Parathyroid adenoma (tissue), 2 donors: ENCODE measurements around the gene RNF144A.

Experiments used
- H2AFZ ChIP-seq: fragments of 300-600 bp; sonication (generic); one replicate; pipeline ENCODE4 v1.7.0; 2017; ENCODE audit warnings: antibody characterized with exemption, mild to moderate bottlenecking
- H3K27ac ChIP-seq: fragments of 300-600 bp; sonication (generic); one replicate; pipeline ENCODE4 v1.7.0; 2017
- H3K27me3 ChIP-seq: fragments of 300-600 bp; sonication (generic); one replicate; pipeline ENCODE4 v1.7.0; 2017; ENCODE audit warnings: low read length; ENCODE audit not compliant: control insufficient read depth, insufficient read depth
- H3K36me3 ChIP-seq: fragments of 300-600 bp; sonication (generic); one replicate; pipeline ENCODE4 v1.7.0; 2017; ENCODE audit warnings: low read length; ENCODE audit not compliant: control insufficient read depth, insufficient read depth
- H3K4me1 ChIP-seq: fragments of 300-600 bp; sonication (generic); one replicate; pipeline ENCODE4 v1.7.0; 2017; ENCODE audit warnings: control low read depth
- H3K4me2 ChIP-seq: fragments of 300-600 bp; sonication (generic); one replicate; pipeline ENCODE4 v1.7.0; 2017; ENCODE audit warnings: low read length
- H3K4me3 ChIP-seq: fragments of 300-600 bp; sonication (generic); one replicate; pipeline ENCODE4 v1.7.0; 2017; ENCODE audit warnings: low read depth, low read length
- H3K79me2 ChIP-seq: fragments of 300-600 bp; sonication (generic); one replicate; pipeline ENCODE4 v1.7.0; 2017; ENCODE audit warnings: control low read depth
- H3K9ac ChIP-seq: fragments of 300-600 bp; sonication (generic); one replicate; pipeline ENCODE4 v1.7.0; 2017; ENCODE audit warnings: mild to moderate bottlenecking
- H3K9me3 ChIP-seq: fragments of 300-600 bp; sonication (generic); one replicate; pipeline ENCODE4 v1.7.0; 2017; ENCODE audit warnings: low read length; ENCODE audit not compliant: control insufficient read depth
- CTCF ChIP-seq: fragments of 300-600 bp; sonication (generic); IDR thresholded peaks from one replicate; pipeline ENCODE4 v1.7.0; 2017; ENCODE audit warnings: antibody characterized with exemption, mild to moderate bottlenecking
- donor health status: primary hyperparathyroidism.

Gene RNF144A

GRCh38 chr2:6911721-6912120 lies 5.5 kb upstream of the RNF144A start:
- no peak for TF ChIP-seq CTCF
- Histone ChIP-seq H3K36me3 (no peaks in the 10 kb centered on the region), H3K4me2 (no peak overlapping the region), H2AFZ (no peak overlapping the region), H3K9me3 (no peaks in the 10 kb centered on the region), H3K27ac (no peak overlapping the region), H3K4me1 (peaks cover 4% of the 10 kb centered on the region), H3K4me3 (no peak overlapping the region), H3K9ac (no peak overlapping the region), H3K79me2 (peaks cover under 1% of the 10 kb centered on the region), H3K27me3 (no peaks in the 10 kb centered on the region)

- Histone ChIP-seq H3K4me1 (peaks cover 7% of the 10 kb centered on the region), H2AFZ (no peak overlapping the region), H3K9ac (no peak overlapping the region), H3K4me2 (no peak overlapping the region), H3K27ac (no peak overlapping the region), H3K27me3 (no peaks in the 10 kb centered on the region), H3K79me2 (peaks cover 6% of the 10 kb centered on the region), H3K4me3 (no peak overlapping the region), H3K36me3 (no peaks in the 10 kb centered on the region), H3K9me3 (no peaks in the 10 kb centered on the region)
- TF ChIP-seq CTCF = no peak
These were observed 3.6 kb upstream of the RNF144A start for GRCh38 chr2:6913415-6914157.

GRCh38 chr2:6914828-6915227 lies 2.4 kb upstream of the RNF144A start:
- Histone ChIP-seq H3K9me3 (no peaks in the 10 kb centered on the region), H3K79me2 (peaks cover 17% of the 10 kb centered on the region), H3K27ac (no peak overlapping the region), H3K4me3 (no peak overlapping the region), H3K27me3 (no peaks in the 10 kb centered on the region), H3K9ac (no peak overlapping the region), H2AFZ (no peak overlapping the region), H3K4me1 (peaks cover 16% of the 10 kb centered on the region), H3K4me2 (no peak overlapping the region), H3K36me3 (no peaks in the 10 kb centered on the region)
- no peak for TF ChIP-seq CTCF

GRCh38 chr2:6915399-6915798 lies 1.8 kb upstream of the RNF144A start:
- Histone ChIP-seq H2AFZ (no peak overlapping the region), H3K9me3 (no peaks in the 10 kb centered on the region), H3K4me2 (no peak overlapping the region), H3K9ac (no peak overlapping the region), H3K36me3 (no peaks in the 10 kb centered on the region), H3K4me1 (peaks cover 20% of the 10 kb centered on the region), H3K27me3 (no peaks in the 10 kb centered on the region), H3K4me3 (no peak overlapping the region), H3K27ac (no peak overlapping the region), H3K79me2 (peaks cover 20% of the 10 kb centered on the region)
- TF ChIP-seq CTCF = no peak

GRCh38 chr2:6916224-6916623 lies 988 bp upstream of the RNF144A start:
- Histone ChIP-seq H3K9ac (no peak overlapping the region), H3K27me3 (no peaks in the 10 kb centered on the region), H3K36me3 (no peaks in the 10 kb centered on the region), H3K4me1 (peaks cover 27% of the 10 kb centered on the region), H3K79me2 (peaks cover 20% of the 10 kb centered on the region), H3K27ac (no peak overlapping the region), H3K4me2 (no peak overlapping the region), H2AFZ (no peak overlapping the region), H3K4me3 (no peak overlapping the region), H3K9me3 (no peaks in the 10 kb centered on the region)
- TF ChIP-seq CTCF = no peak
